Lung (tissue), 12 donors: ENCODE data around the gene CALB2. TPM values are rescaled to one million over a fixed set of nuclear protein-coding genes. Genes with fewer than 3 reads are reported as not detected.

Source experiments
- ATAC-seq: fragments of 200-7000 bp; cut with Tn5 transposase; one replicate; pipeline ENCODE4 v1.9.1; 2020; ENCODE audit warnings: moderate number of reproducible peaks; ENCODE audit not compliant: insufficient read depth, low FRiP score
- DNase-seq, 3 donors: peaks; one replicate each; pipeline ENCODE4 v3.0.0-alpha.2; 2013 to 2017
- H3K27ac ChIP-seq, 2 donors: one replicate each; pipeline ENCODE4 v1.5.1; 2013; ENCODE audit warnings: mild to moderate bottlenecking in 2 of 2, moderate library complexity in 2 of 2, control low read depth in 1 of 2, inconsistent platforms in 1 of 2, low read depth in 1 of 2, low read length in 1 of 2
- H3K27me3 ChIP-seq, 3 donors: one replicate each; pipeline ENCODE4 v1.5.1; 2013; ENCODE audit warnings: low read length in 2 of 3; ENCODE audit not compliant: control insufficient read depth in 3 of 3, insufficient read depth in 3 of 3
- H3K36me3 ChIP-seq, 4 donors: one replicate each; pipeline ENCODE4 v1.5.1; 2013; ENCODE audit warnings: low read length in 4 of 4, mild to moderate bottlenecking in 1 of 4, moderate library complexity in 1 of 4; ENCODE audit not compliant: control insufficient read depth in 4 of 4, insufficient read depth in 4 of 4
- H3K4me1 ChIP-seq, 5 donors: one replicate each; pipeline ENCODE4 v1.5.1; 2013; ENCODE audit warnings: low read length in 5 of 5, mild to moderate bottlenecking in 2 of 5, moderate library complexity in 1 of 5; ENCODE audit not compliant: control insufficient read depth in 5 of 5, insufficient read depth in 5 of 5
- H3K4me3 ChIP-seq: one replicate; pipeline ENCODE4 v1.5.1; 2013; ENCODE audit warnings: mild to moderate bottlenecking, control low read depth, moderate library complexity
- H3K9ac ChIP-seq, 2 donors: one replicate each; pipeline ENCODE4 v1.5.1; 2013; ENCODE audit warnings: low read length in 2 of 2, control low read depth in 1 of 2; ENCODE audit not compliant: insufficient read depth in 1 of 2
- H3K9me3 ChIP-seq, 4 donors: one replicate each; pipeline ENCODE4 v1.5.1; 2013; ENCODE audit warnings: low read length in 3 of 4, mild to moderate bottlenecking in 1 of 4, moderate library complexity in 1 of 4; ENCODE audit not compliant: control insufficient read depth in 4 of 4, insufficient read depth in 3 of 4
- CTCF ChIP-seq: IDR thresholded peaks from 2 replicates; pipeline ENCODE4 v1.5.1; 2012; ENCODE audit warnings: mild to moderate bottlenecking; ENCODE audit errors: control extremely low read depth, extremely low read depth
- WGBS, 2 donors: extraction: QIAGEN DNeasy Blood & Tissue Kit; methylation state at CpG; one replicate each; pipeline ENCODE4 v1.1.7; 2013; 5-methylcytosine and 5-hydroxymethylcytosine counted together
- polyA plus RNA-seq, 2 donors: library from polyadenylated mRNA; stranded (reverse); fragments of 200-250 nt; gene quantifications; one replicate each; pipeline ENCODE4 v1.2.1, GENCODE V29; 2013
- total RNA-seq, 2 donors: library from RNA; depleted of rRNA in 1 of 2; stranded (reverse); fragments of >200 nt in 1 of 2; gene quantifications; one replicate each; pipeline ENCODE4 v1.2.1, GENCODE V29; 2014 to 2021
- donor health status: control.
- donor health status: control.
- donor health status: Bipolar disorder and iron deficiency.
- donor health status: healthy.
- donor health status: DM: yes; HTN: yes; CAD: no.

CALB2 gene
- total and polyA plus RNA-seq, 4 donors: 0.02 to 11.7 (median 1.2) TPM

GRCh38 chr16:71425746-71426068 is 67.2 kb downstream of the CALB2 start:
- Histone ChIP-seq H3K9ac (no peak overlapping the region), H3K4me3 (no peak overlapping the region), H3K36me3 (no peaks in the 10 kb centered on the region), H3K4me1 (no peaks in the 10 kb centered on the region), H3K27me3 (peaks cover 0 to 30% (median 8%) of the 10 kb centered on the region in 3 donors), H3K27ac (no peak overlapping the region), H3K9me3 (peaks cover 0 to 5% (median 0%) of the 10 kb centered on the region in 4 donors)
- no peak for TF ChIP-seq CTCF
- no peak for DNase-seq
- ATAC-seq: no peak
- WGBS, 2 donors: 8% methylated on average over 18 of the region's 18 CpGs

- H3K27me3 ChIP-seq: peaks cover 0 to 30% (median 8%) of the 10 kb centered on the region in 3 donors
- TF ChIP-seq CTCF: no peak
- 2 to 4% methylated on average over 48 of the region's 48 CpGs for WGBS, 2 donors
- H3K27ac ChIP-seq: no peak overlapping the region
- no peak overlapping the region for H3K4me3 ChIP-seq
- DNase-seq: peak; percentile 7 to 56 (median 44)
- no peak overlapping the region for H3K9ac ChIP-seq
- no peaks in the 10 kb centered on the region for H3K36me3 ChIP-seq
- peaks cover 0 to 5% (median 0%) of the 10 kb centered on the region in 4 donors for H3K9me3 ChIP-seq
- no peaks in the 10 kb centered on the region for H3K4me1 ChIP-seq
- ATAC-seq: peak; percentile 53
Measured at GRCh38 chr16:71426069-71426879, 67.8 kb downstream of the CALB2 start.

GRCh38 chr16:71426880-71427615 is 68.5 kb downstream of the CALB2 start:
- 68 to 69% methylated on average over 12 of the region's 12 CpGs for WGBS, 2 donors
- TF ChIP-seq CTCF: no peak
- no peaks in the 10 kb centered on the region for H3K4me1 ChIP-seq

More at GRCh38 chr16:71426880-71427615, 68.5 kb downstream of the CALB2 start:
- DNase-seq (no peak), ATAC-seq (no peak)
- Histone ChIP-seq H3K36me3 (no peaks in the 10 kb centered on the region), H3K9me3 (peaks cover 0 to 5% (median 0%) of the 10 kb centered on the region in 4 donors), H3K27me3 (peaks cover 0 to 30% (median 8%) of the 10 kb centered on the region in 3 donors), H3K27ac (no peak overlapping the region), H3K9ac (no peak overlapping the region), H3K4me3 (no peak overlapping the region)
